Measurements from ENCODE around the gene KHDC4.

DNA sequence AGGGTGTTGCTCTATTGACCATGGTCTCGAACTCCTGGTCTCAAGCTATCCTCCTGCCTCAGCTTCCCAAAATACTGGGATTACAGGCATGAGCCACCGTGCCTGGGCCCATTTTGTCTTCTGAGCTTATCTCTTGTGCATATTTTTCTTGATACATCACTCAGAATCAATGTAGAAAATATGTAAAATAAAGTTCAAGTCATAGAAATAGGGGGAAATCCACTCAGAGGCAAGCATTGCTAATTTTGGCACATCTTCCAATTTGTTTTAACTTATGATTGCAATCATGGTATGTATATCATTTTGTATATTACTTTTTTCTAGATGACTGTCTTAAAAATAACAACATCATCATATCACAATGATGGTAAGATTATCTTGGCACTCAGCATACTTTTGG lies 44.6 kb downstream of the KHDC4 start:
- TF ChIP-seq POLR2A (IDR thresholded peaks at IDR 0.05) (no peak), POLR2AphosphoS5 (IDR thresholded peaks at IDR 0.05; ENCODE audit: insufficient read depth in 1 of 2, low read depth in 1 of 2) (no peak)
- TF ChIP-seq, protein P1, sequence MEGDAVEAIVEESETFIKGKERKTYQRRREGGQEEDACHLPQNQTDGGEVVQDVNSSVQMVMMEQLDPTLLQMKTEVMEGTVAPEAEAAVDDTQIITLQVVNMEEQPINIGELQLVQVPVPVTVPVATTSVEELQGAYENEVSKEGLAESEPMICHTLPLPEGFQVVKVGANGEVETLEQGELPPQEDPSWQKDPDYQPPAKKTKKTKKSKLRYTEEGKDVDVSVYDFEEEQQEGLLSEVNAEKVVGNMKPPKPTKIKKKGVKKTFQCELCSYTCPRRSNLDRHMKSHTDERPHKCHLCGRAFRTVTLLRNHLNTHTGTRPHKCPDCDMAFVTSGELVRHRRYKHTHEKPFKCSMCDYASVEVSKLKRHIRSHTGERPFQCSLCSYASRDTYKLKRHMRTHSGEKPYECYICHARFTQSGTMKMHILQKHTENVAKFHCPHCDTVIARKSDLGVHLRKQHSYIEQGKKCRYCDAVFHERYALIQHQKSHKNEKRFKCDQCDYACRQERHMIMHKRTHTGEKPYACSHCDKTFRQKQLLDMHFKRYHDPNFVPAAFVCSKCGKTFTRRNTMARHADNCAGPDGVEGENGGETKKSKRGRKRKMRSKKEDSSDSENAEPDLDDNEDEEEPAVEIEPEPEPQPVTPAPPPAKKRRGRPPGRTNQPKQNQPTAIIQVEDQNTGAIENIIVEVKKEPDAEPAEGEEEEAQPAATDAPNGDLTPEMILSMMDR (IDR thresholded peaks at IDR 0.05), result no peak

All from vagina (tissue), 2 donors.